Measurements from ENCODE around the gene PSD.

PSD gene

DNA sequence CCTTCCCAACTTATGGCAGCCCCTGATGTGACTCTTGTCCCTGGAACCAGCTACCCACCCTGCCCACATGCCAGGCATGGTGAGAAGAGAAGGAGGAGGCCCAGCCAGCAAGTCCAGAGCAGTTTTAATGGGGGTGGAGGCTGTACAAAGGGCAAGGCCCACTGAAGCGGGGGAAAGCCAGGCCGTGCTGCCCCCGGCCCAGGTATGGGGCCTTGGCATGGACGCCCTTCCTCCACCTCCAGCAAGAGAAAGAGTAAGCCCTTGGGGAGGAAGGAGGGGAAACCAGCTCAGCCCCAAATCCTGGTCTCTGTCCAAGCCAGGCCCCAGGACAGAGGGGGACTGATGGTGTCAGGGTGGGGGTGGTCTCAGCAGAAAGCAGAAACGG is 16.1 kb downstream of the PSD start:
- DNase-seq, result no peak

DNA sequence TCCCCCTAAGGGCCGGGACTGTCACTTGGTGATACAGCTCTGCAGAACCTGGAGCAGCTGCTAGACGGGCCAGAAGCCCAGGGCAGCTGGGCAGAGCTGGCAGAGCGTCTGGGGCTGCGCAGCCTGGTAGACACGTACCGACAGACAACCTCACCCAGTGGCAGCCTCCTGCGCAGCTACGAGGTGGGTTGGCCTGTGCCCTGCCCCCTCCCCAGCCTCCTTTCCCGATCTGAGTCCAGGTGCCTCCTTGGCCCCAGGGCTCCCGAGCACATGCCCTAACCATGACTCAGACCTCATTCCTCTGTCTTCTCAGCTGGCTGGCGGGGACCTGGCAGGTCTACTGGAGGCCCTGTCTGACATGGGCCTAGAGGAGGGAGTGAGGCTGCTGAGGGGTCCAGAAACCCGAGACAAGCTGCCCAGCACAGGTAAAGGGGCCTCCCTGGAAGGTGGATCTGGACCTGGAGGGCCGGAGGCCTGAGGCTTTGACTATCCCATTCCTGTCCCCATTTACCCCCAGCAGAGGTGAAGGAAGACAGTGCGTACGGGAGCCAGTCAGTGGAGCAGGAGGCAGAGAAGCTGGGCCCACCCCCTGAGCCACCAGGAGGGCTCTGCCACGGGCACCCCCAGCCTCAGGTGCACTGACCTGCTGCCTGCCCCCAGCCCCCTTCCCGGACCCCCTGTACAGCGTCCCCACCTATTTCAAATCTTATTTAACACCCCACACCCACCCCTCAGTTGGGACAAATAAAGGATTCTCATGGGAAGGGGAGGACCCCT is 16.7 kb downstream of the PSD start:
- DNase-seq, result no peak

DNA sequence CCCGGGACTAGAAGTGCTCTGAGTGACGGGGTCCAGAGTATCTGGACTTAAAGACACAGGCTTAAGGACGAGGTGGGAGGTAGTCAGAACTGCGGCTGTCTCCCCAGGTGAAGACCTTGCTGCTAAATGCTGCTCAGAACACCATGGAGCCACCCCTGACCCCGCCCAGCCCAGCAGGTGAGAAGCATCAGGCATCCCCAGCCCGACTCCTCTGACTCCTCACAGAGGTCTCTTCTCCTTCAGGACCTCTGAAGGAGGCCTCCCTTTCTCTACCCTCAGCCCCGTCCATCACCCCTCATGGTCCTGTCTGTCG is 17.3 kb downstream of the PSD start:
- DNase-seq, result no peak

DNA sequence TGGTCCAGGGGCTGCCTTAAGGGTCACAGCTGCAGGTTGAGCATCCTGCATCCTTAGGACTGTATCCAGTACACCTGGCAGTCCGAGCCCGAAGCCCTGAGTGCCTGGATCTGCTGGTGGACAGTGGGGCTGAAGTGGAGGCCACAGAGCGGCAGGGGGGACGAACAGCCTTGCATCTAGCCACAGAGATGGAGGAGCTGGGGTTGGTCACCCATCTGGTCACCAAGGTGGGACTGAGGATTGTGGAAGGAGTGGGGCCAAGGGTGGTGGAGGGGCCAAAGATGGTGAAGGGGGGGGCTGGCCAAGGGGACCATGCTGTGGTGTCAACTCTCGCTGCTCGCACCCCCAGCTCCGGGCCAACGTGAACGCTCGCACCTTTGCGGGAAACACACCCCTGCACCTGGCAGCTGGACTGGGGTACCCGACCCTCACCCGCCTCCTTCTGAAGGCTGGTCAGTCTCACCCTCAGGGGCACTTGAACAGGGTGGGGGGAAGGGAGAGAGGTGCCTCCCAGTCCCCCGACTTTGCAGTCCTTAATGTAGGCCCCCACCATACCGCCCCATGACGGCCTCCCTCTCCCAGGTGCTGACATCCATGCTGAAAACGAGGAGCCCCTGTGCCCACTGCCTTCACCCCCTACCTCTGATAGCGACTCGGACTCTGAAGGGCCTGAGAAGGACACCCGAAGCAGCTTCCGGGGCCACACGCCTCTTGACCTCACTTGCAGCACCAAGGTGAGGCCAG is 17.8 kb downstream of the PSD start:
- DNase-seq, result no peak

DNA sequence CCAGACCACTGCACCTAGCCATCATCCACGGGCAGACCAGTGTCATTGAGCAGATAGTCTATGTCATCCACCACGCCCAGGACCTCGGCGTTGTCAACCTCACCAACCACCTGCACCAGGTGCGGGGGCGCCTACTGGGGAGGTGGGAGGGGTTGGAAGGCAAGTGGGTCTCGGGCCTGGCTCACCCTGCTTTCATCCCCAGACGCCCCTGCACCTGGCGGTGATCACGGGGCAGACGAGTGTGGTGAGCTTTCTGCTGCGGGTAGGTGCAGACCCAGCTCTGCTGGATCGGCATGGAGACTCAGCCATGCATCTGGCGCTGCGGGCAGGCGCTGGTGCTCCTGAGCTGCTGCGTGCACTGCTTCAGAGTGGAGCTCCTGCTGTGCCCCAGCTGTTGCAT is 18.5 kb downstream of the PSD start:
- peak in 1 of 2 experiments; percentile 22 for DNase-seq

DNA sequence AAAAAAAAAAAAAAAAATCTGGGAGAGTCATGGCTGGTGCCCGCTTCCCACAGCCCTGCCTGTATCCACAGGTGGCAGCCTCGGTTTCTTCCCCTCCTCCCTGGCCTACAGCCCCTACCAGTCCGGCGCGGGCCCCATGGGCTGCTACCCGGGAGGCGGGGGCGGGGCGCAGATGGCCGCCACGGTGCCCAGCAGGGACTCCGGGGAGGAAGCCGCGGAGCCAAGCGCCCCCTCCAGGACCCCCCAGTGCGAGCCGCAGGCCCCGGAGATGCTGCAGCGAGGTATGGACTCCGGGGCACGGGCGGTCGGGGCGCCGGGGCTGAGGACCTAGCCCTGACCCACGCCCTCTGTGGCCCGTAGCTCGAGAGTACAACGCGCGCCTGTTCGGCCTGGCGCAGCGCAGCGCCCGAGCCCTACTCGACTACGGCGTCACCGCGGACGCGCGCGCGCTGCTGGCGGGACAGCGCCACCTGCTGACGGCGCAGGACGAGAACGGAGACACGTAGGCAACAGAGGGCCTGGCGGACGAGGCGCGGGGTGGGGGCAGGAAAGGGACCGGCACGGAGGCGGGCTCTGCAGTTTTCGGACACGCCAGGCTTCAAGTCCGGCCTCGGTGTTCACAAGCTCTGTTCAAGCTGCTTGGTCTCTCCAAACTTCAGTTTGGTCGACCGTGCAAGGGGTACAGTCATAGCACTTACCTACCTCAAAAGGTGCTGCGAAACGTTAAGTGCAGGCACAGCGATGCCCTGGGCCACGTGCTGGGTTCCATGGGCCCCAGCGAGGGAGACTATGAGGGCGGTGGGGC is 19.2 kb downstream of the PSD start:
- peak; percentile 27 to 37 for DNase-seq

DNA sequence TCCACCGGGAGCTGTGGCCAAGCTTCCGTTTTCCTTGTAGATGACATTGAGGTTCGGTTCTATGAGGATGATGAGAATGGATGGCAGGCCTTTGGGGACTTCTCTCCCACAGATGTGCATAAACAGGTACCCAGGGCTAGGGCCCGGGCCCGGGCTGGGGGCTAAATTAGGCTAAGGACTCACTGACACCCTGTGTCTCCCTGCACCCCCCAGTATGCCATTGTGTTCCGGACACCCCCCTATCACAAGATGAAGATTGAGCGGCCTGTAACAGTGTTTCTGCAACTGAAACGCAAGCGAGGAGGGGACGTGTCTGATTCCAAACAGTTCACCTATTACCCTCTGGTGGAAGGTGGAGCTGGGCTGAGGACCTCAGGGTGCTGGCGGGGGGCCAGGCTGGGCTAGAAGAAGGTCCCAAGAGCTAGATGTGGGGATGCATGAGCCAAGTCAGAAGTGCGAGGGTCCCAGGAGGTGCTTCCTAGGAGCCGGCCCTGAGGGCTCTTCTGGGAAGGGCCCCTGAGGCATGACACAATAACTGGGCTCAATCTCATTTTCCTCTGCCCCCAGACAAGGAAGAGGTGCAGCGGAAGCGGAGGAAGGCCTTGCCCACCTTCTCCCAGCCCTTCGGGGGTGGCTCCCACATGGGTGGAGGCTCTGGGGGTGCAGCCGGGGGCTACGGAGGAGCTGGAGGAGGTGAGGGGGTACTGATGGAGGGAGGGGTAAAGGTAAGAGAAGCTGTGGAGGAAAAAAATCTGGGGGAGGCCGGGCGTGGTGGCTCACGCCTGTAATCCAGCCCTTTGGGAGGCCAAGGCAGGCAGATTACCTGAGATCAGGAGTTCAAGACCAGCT is 20.2 kb downstream of the PSD start:
- no peak for DNase-seq

DNA sequence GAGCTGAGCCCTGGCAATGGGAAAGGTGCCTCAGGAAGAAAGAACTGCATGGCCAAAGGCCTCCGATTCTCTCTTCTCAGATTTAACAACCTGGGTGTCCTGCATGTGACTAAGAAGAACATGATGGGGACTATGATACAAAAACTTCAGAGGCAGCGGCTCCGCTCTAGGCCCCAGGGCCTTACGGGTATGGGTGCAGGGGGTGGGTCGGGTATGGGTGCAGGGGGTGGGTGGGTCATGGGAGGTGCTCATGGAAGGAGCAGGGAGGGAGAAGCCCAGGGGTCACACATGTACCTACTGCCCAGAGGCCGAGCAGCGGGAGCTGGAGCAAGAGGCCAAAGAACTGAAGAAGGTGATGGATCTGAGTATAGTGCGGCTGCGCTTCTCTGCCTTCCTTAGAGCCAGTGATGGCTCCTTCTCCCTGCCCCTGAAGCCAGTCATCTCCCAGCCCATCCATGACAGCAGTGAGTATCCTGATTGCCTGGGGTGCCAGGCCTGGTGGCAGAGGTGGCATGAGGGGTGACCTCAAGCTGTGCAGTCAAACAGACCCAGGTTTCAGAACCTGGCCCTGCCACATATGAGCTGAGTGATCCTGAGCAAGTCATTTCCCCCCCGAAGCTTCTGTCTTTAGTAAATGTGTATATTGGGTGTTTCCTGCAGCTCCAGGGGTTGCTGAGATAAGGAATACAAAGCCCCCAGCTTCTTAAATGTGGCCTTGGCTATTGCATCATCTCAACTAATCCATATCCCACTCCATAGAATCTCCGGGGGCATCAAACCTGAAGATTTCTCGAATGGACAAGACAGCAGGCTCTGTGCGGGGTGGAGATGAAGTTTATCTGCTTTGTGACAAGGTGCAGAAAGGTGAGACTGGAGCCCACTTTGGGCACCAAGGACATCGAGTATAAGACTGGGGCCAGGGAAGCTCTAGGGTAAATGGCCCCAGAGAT is 21.1 kb downstream of the PSD start:
- no peak for DNase-seq

DNA sequence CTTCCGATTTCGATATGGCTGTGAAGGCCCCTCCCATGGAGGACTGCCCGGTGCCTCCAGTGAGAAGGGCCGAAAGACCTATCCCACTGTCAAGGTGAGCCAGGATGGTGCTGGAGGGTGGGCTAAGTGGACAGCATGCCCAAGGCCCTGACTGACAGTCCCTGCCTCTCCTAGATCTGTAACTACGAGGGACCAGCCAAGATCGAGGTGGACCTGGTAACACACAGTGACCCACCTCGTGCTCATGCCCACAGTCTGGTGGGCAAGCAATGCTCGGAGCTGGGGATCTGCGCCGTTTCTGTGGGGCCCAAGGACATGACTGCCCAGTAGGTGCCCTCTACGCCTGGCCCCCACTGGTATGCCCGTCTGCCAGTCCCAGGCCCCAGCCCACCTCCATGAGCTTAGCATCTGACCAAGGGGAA is 21.8 kb downstream of the PSD start:
- DNase-seq, result no peak

DNA sequence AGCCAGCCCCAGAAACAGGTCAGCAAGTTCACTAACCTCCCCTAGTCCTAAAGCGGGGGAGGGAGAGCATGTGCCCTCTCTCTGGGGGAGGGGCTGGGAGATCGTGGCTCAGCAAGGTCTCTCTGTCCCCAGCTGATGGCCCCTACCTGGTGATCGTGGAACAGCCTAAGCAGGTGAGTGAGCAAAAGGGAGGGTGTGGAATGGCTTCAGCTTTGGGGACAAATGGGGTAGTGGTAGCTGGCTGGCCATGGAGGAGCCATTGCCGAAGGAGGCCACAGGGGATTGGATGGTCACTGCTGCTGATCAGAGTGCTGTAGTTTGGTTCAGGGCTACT is 22.3 kb downstream of the PSD start:
- DNase-seq, result no peak

DNA sequence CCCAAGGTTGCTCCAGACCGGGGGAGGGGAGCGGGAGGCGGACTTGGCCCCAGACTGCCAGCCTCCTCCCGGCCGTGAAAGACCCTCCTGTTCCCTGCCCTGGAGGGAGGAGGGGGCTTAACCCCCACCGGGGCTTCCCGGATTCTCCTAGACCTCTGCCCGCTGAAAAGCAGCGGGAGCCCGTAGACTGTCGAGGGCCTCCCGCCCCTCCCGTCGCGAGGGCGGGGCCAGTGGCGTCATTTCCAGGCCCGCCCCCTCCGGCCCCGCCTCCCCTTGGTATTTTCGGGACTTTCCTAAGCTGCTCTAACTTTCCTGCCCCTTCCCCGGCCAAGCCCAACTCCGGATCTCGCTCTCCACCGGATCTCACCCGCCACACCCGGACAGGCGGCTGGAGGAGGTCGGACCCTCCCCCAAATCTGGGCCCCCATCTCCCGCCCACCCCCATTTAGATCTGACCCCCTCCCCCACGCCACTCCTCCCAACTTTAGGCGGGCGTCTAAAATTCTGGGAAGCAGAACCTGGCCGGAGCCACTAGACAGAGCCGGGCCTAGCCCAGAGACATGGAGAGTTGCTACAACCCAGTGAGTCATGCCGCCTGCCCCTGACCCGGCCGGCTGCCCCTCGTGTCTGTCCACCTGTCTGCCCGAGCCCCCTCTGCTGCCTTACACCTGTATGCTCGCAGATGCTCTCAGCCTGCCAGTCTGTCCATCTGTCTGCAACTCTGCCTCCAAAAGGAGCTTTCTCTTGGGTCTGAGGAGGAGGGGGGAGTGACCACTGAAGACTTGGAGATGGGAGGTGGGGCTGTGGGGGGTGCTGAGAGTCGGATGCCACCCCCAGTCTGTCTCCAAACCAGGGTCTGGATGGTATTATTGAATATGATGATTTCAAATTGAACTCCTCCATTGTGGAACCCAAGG is 22.9 kb downstream of the PSD start, which contains the start of gene NFKB2:
NFKB2 (plus strand) TSS at position 306 of the 917 bp plus-strand sequence; CDS start at position 561, 255 bp downstream.
- DNase-seq, result peak in 1 of 2 experiments; percentile 36

DNA sequence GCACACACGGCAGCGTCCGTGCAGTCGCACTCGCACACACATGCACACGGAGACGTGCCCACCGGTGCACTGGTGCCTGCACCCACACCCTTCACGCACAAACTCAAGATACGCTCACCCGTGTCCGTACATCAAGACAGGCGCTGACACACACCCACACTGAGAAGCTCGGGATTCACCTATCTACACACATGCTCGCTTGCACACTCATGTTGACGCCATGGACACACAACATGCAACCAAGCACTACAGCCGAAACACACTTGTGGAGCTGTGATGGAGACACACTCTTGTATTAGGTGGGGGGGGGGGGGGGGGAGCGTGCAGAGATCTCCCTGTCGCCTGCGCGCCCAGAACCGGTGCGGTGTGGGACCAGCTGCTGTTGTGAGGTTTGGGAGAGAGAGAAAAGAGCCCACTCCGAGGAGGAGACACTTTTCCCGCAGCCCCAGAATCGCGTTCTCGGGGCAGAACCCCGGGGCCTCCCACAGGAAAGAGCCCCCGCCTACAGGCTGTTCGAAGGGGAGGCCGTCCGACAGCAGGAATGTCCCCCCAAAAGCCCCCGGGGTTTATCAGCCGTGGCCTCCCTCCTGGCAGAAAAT is 23.7 kb downstream of the PSD start:
- no peak for DNase-seq

DNA sequence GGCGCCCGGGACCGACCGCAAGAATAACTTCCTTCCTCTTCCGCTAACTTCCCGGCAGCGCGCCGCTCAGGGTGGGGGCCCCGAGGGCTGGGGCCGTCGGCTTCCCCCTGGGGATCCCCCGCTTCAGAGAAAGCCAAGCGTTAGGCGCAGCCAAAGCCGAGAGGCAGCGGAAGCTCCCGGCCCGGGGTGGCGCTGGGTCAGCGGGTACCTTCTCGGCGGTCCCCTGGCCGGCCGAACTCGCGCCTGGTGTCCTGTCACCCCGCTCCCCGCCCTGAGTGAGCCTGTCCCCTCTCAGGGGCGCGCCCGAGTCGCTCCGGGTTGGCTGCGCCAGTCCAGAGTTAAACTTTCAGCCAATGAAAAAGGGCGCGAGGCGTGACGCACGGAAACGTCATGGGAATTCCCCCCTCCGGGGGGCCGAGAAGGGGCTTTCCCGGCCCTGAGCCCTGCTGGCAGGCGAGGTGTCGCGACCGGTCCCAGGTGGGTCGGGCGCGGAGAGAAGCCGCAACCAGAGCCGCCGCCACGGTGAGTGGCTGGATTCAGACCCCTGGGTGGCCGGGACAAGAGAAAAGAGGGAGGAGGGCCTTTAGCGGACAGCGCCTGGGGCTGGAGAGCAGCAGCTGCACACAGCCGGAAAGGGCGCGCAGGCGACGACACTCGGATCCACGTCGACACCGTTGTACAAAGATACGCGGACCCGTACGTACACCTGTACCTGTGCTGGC is 24.3 kb downstream of the PSD start:
- peak in 1 of 2 experiments; percentile 44 for DNase-seq

DNA sequence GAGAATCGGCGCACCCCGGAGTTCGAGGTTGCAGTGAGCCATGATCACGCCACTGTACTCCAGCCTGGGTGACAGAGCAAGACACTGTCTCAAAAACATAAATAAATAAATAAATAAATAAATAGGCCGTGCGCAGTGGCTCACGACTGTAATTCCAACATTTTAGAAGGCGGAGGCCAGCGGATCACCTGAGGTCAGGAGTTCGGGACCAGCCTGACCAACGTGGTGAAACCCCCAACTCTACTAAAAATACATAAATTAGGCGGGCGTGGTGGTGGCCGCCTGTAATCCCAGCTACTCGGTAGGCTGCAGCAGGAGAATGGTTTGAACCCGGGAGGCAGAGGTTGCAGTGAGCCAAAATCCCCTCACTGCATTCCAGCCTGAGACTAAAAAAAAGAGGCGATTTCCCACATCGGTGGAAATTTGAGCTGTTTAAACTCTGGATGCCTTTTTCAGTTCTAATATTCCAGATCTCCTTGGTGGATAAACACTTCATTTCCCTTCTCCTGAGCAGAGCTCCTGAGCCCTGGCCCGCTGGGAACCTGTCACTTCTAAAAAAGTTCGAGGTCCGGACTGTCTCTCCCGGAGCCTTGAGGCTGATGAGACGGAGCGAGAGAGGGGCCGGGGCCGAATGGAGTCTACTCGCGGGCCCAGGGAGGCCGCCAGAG is 25.0 kb downstream of the PSD start:
- DNase-seq, result no peak

DNA sequence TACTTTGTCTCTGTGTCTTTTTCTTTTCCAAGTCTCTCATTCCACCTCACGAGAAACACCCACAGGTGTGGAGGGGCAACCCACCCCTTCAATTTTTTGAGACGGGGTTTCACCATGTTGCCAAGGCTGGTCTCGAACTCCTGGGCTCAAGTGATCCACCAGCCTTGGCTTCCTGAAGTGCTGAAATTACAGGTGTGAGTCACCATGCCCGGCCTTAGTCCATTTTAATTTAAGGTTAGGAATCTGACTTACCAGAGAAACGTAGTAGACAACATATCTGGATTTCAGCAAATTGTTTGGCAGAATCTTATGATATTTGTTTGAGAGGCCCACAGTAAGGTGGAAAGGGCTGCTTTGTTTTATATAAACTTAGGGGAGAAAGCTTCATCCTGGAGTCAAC is 26.3 kb downstream of the PSD start:
- no peak for DNase-seq

DNA sequence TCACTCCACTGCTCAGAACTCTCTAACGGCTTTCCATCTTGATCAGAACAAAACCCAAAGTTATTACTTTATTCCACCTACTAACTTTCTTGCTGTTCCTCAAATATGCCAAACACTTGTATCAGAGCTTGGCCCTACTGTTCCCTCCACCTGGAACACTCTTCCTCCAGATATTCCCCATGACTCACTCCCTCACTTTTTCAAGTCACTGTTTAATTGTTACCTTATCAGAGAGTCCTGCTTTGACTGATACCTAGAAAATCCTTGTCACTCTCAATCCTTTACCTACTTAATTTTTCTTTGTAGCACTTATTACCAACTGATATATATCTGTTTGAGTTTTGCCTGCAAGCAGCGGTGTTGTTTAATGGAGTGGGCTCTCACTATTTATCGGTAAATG is 28.7 kb downstream of the PSD start:
- no peak for DNase-seq

DNA sequence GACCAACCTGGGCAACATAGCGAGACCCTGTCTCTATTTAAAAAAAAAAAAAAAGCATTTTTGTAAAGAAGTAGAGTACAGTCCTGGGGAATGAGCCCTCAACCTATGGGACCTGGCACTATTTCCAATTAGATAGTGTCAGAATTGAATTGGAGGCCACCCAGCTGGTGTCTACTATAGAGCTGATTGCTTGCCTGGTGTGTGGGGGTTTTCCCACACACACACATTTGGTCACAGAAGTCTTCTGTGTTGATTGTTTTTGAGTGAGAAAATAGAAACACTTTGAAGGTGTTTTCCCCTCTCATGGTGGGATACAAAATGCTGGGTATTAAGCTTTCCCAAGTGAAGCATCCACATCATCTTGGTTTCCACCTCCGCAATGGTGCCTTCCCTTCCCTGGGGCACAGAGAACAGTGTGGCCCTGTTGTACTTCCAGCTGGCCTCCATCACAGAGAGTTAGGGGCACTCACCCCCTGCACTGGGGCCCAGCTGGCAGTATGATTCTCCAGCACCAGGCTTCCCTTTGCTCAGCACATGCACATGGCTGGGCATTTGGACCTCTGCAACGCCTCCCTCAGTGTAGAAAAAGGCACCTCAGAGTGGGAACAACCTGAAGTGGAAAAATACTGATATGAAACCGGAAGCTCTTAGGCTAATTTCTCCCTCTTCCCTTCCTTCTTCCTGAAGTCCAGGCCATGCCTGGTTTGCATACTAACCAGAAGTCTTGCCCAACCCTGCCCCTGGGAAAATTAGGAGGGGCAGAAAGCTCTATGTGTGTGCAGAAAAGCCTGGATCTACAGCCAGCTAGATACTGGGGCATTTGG is 33.8 kb downstream of the PSD start:
- no peak for DNase-seq

DNA sequence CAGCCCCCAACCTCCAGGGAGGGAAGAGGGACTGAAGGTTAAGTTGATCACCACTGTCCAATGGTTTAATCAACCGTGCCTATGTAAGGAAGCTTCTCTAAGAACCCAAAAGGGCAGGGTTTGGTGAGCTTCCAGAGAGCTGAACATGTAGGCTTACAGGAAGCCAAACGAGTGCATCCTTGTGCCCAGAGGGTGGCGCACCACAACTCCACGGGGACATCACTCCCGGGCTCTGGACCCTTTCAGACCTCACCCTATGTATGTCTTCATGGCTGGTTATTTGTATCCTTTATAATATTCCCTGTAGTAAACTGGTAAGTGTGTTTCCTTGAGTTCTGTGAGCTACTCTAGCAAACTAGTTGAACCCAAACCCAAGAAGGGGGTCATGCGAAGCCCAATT is 34.5 kb downstream of the PSD start:
- no peak for DNase-seq

All from NCI-H524 (cell line).